ENCODE measurements around the gene RASIP1.

The RASIP1 gene

GRCh38 chr19:48713864-48714755, 26.3 kb downstream of the RASIP1 start:
- ChIA-PET POLR2A (interaction anchor here (0.9 kb wide), 1 partner anchor 11 kb away, joined by 3 read pairs; no protein-coding TSS in a partner anchor), CTCF (interaction anchor here (0.9 to 4.2 kb wide), 8 partner anchors 11 to 74 kb away, joined by 3 to 17 read pairs (median 4); no protein-coding TSS in a partner anchor)
- WGBS (ENCODE audit: insufficient coverage): 0% methylated on average over 49 of the region's 67 CpGs
- peak; percentile 100 for DNase-seq
- Histone ChIP-seq H3K27me3 (replicated peaks in 2 of 5; ENCODE audit: control insufficient read depth in 4 of 5, insufficient read depth in 5 of 5, low read length in 4 of 5) (no peaks in the 10 kb centered on the region), H3K9me3 (ENCODE audit: control extremely low read depth in 1 of 5, control insufficient read depth in 4 of 5, insufficient read depth in 2 of 5, low read depth in 1 of 5, low read length in 4 of 5) (no peaks in the 10 kb centered on the region), H3K27ac (ENCODE audit: insufficient read depth in 1 of 2, low read depth in 1 of 2, low read length in 2 of 2, poor library complexity in 1 of 2, severe bottlenecking in 2 of 2) (peak overlapping the region; percentile 54 to 84), H3K4me3 (ENCODE audit: control insufficient read depth in 1 of 7, extremely low read depth in 1 of 7, insufficient read depth in 4 of 7, low read depth in 2 of 7, low read length in 6 of 7) (peak overlapping the region; percentile 69 to 92 (median 76)), H3K4me1 (ENCODE audit: control extremely low read depth in 1 of 4, control insufficient read depth in 4 of 4, insufficient read depth in 4 of 4, low read length in 3 of 4) (peaks cover 0 to 21% (median 19%) of the 10 kb centered on the region in 4 experiments), H3K36me3 (ENCODE audit: control insufficient read depth in 4 of 4, insufficient read depth in 4 of 4, low read length in 3 of 4) (peaks cover 0 to 3% (median 0%) of the 10 kb centered on the region in 4 experiments)

- Histone ChIP-seq H3K27me3 (replicated peaks in 2 of 5; ENCODE audit: control insufficient read depth in 4 of 5, insufficient read depth in 5 of 5, low read length in 4 of 5) (no peaks in the 10 kb centered on the region), H3K27ac (ENCODE audit: insufficient read depth in 1 of 2, low read depth in 1 of 2, low read length in 2 of 2, poor library complexity in 1 of 2, severe bottlenecking in 2 of 2) (peak overlapping the region in 1 of 2 experiments; percentile 27), H3K4me1 (ENCODE audit: control extremely low read depth in 1 of 4, control insufficient read depth in 4 of 4, insufficient read depth in 4 of 4, low read length in 3 of 4) (peaks cover 0 to 21% (median 19%) of the 10 kb centered on the region in 4 experiments), H3K9me3 (ENCODE audit: control extremely low read depth in 1 of 5, control insufficient read depth in 4 of 5, insufficient read depth in 2 of 5, low read depth in 1 of 5, low read length in 4 of 5) (no peaks in the 10 kb centered on the region), H3K4me3 (ENCODE audit: control insufficient read depth in 1 of 7, extremely low read depth in 1 of 7, insufficient read depth in 4 of 7, low read depth in 2 of 7, low read length in 6 of 7) (peak overlapping the region; percentile 69 to 92 (median 76)), H3K36me3 (ENCODE audit: control insufficient read depth in 4 of 4, insufficient read depth in 4 of 4, low read length in 3 of 4) (peaks cover 0 to 3% (median 0%) of the 10 kb centered on the region in 4 experiments)
- POLR2A ChIA-PET: no interaction called here
- WGBS (ENCODE audit: insufficient coverage): under 1% methylated on average over 17 of the region's 25 CpGs
- DNase-seq: peak; percentile 29 to 60 (median 58)
- CTCF ChIA-PET: interaction anchor here (0.9 to 4.2 kb wide), 11 partner anchors 12 to 123 kb away, joined by 3 to 17 read pairs (median 3); partner anchors contain the start of gene HSD17B14
These were observed 27.2 kb downstream of the RASIP1 start for GRCh38 chr19:48713041-48713863.

- Histone ChIP-seq H3K36me3 (ENCODE audit: control insufficient read depth in 4 of 4, insufficient read depth in 4 of 4, low read length in 3 of 4) (peaks cover 0 to 3% (median 0%) of the 10 kb centered on the region in 4 experiments), H3K4me3 (ENCODE audit: control insufficient read depth in 1 of 7, extremely low read depth in 1 of 7, insufficient read depth in 4 of 7, low read depth in 2 of 7, low read length in 6 of 7) (no peak overlapping the region), H3K9me3 (ENCODE audit: control extremely low read depth in 1 of 5, control insufficient read depth in 4 of 5, insufficient read depth in 2 of 5, low read depth in 1 of 5, low read length in 4 of 5) (no peaks in the 10 kb centered on the region), H3K4me1 (ENCODE audit: control extremely low read depth in 1 of 4, control insufficient read depth in 4 of 4, insufficient read depth in 4 of 4, low read length in 3 of 4) (peaks cover 0 to 21% (median 19%) of the 10 kb centered on the region in 4 experiments), H3K27ac (ENCODE audit: insufficient read depth in 1 of 2, low read depth in 1 of 2, low read length in 2 of 2, poor library complexity in 1 of 2, severe bottlenecking in 2 of 2) (no peak overlapping the region), H3K27me3 (replicated peaks in 2 of 5; ENCODE audit: control insufficient read depth in 4 of 5, insufficient read depth in 5 of 5, low read length in 4 of 5) (no peaks in the 10 kb centered on the region)
- no peak for DNase-seq
- ChIA-PET CTCF (interaction anchor here (2.6 to 4.2 kb wide), 2 partner anchors 14 to 28 kb away, joined by 8 to 17 read pairs; no protein-coding TSS in a partner anchor), POLR2A (no interaction called here)
- 98% methylated on average over 4 of the region's 4 CpGs for whole genome bisulfite sequencing (ENCODE audit: insufficient coverage)
These were observed 29.2 kb downstream of the RASIP1 start for GRCh38 chr19:48711106-48711662.

DNA sequence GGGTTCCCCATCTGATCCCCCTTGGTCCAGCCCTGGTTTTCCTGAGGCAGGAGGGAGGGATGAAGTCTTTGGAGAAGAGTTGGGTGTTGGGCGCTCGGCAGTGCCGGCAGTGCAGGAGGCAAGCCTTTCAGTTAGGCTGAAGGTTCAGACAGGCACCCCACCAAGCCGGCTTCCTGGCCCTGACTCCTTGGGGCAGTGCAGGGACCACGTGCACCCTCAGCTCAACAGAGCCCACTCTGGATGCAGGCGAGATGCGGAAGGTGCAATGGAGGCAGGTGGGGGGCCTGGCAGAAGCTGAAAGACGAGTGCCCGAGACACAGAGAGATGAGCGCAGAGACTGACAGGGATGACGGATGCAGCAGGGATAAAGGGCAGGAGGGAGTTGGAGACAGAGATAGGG, 31.9 kb downstream of the RASIP1 start:
- DNase-seq: no peak
- H3K4me3 ChIP-seq (ENCODE audit: control insufficient read depth in 1 of 7, extremely low read depth in 1 of 7, insufficient read depth in 4 of 7, low read depth in 2 of 7, low read length in 6 of 7): no peak overlapping the region
- no peak overlapping the region for H3K27ac ChIP-seq (ENCODE audit: insufficient read depth in 1 of 2, low read depth in 1 of 2, low read length in 2 of 2, poor library complexity in 1 of 2, severe bottlenecking in 2 of 2)
- 90% methylated on average over 11 of the region's 11 CpGs for WGBS (ENCODE audit: insufficient coverage)
- peaks cover 0 to 8% (median 2%) of the 10 kb centered on the region in 4 experiments for H3K36me3 ChIP-seq (ENCODE audit: control insufficient read depth in 4 of 4, insufficient read depth in 4 of 4, low read length in 3 of 4)
- CTCF ChIA-PET: no interaction called here
- H3K9me3 ChIP-seq (ENCODE audit: control extremely low read depth in 1 of 5, control insufficient read depth in 4 of 5, insufficient read depth in 2 of 5, low read depth in 1 of 5, low read length in 4 of 5): no peaks in the 10 kb centered on the region
- H3K4me1 ChIP-seq (ENCODE audit: control extremely low read depth in 1 of 4, control insufficient read depth in 4 of 4, insufficient read depth in 4 of 4, low read length in 3 of 4): peaks cover 0 to 9% (median 8%) of the 10 kb centered on the region in 4 experiments
- POLR2A ChIA-PET: no interaction called here
- no peaks in the 10 kb centered on the region for H3K27me3 ChIP-seq (replicated peaks in 2 of 5; ENCODE audit: control insufficient read depth in 4 of 5, insufficient read depth in 5 of 5, low read length in 4 of 5)

GRCh38 chr19:48705431-48705830, 35.0 kb downstream of the RASIP1 start:
- Histone ChIP-seq H3K27me3 (replicated peaks in 2 of 5; ENCODE audit: control insufficient read depth in 4 of 5, insufficient read depth in 5 of 5, low read length in 4 of 5) (no peaks in the 10 kb centered on the region), H3K4me1 (ENCODE audit: control extremely low read depth in 1 of 4, control insufficient read depth in 4 of 4, insufficient read depth in 4 of 4, low read length in 3 of 4) (no peaks in the 10 kb centered on the region), H3K36me3 (ENCODE audit: control insufficient read depth in 4 of 4, insufficient read depth in 4 of 4, low read length in 3 of 4) (peaks cover 0 to 10% (median 5%) of the 10 kb centered on the region in 4 experiments), H3K27ac (ENCODE audit: insufficient read depth in 1 of 2, low read depth in 1 of 2, low read length in 2 of 2, poor library complexity in 1 of 2, severe bottlenecking in 2 of 2) (no peak overlapping the region), H3K4me3 (ENCODE audit: control insufficient read depth in 1 of 7, extremely low read depth in 1 of 7, insufficient read depth in 4 of 7, low read depth in 2 of 7, low read length in 6 of 7) (no peak overlapping the region), H3K9me3 (ENCODE audit: control extremely low read depth in 1 of 5, control insufficient read depth in 4 of 5, insufficient read depth in 2 of 5, low read depth in 1 of 5, low read length in 4 of 5) (no peaks in the 10 kb centered on the region)
- 50% methylated on average over 2 of the region's 2 CpGs for WGBS (ENCODE audit: insufficient coverage)
- ChIA-PET CTCF (interaction anchor here (2.5 kb wide), 1 partner anchor 30 kb away, joined by 8 read pairs; no protein-coding TSS in a partner anchor), POLR2A (interaction anchor here (0.5 kb wide), 1 partner anchor 39 kb away, joined by 3 read pairs; no protein-coding TSS in a partner anchor)
- no peak for DNase-seq

- WGBS (ENCODE audit: insufficient coverage): 99% methylated on average over 23 of the region's 23 CpGs
- H3K36me3 ChIP-seq (ENCODE audit: control insufficient read depth in 4 of 4, insufficient read depth in 4 of 4, low read length in 3 of 4): peaks cover 0 to 10% (median 6%) of the 10 kb centered on the region in 4 experiments
- H3K4me1 ChIP-seq (ENCODE audit: control extremely low read depth in 1 of 4, control insufficient read depth in 4 of 4, insufficient read depth in 4 of 4, low read length in 3 of 4): peaks cover 0 to 3% (median 1%) of the 10 kb centered on the region in 4 experiments
- H3K27ac ChIP-seq (ENCODE audit: insufficient read depth in 1 of 2, low read depth in 1 of 2, low read length in 2 of 2, poor library complexity in 1 of 2, severe bottlenecking in 2 of 2): no peak overlapping the region
- CTCF ChIA-PET: no interaction called here
- DNase-seq: no peak
- no peak overlapping the region for H3K4me3 ChIP-seq (ENCODE audit: control insufficient read depth in 1 of 7, extremely low read depth in 1 of 7, insufficient read depth in 4 of 7, low read depth in 2 of 7, low read length in 6 of 7)
- H3K9me3 ChIP-seq (ENCODE audit: control extremely low read depth in 1 of 5, control insufficient read depth in 4 of 5, insufficient read depth in 2 of 5, low read depth in 1 of 5, low read length in 4 of 5): no peaks in the 10 kb centered on the region
- POLR2A ChIA-PET: no interaction called here
- H3K27me3 ChIP-seq (replicated peaks in 2 of 5; ENCODE audit: control insufficient read depth in 4 of 5, insufficient read depth in 5 of 5, low read length in 4 of 5): no peaks in the 10 kb centered on the region
These were observed 37.1 kb downstream of the RASIP1 start for GRCh38 chr19:48703316-48703715.

Data from common myeloid progenitor, CD34-positive (primary cell).